GM19025 (cell line): ENCODE data around the gene CLEC16A.

Source experiments
- ATAC-seq: cut with Tn5 transposase; IDR thresholded peaks from one replicate; pipeline ENCODE4 v1.9.1; 2021; ENCODE audit warnings: mild to moderate bottlenecking, low read depth, moderate library complexity; ENCODE audit not compliant: unreplicated experiment

CLEC16A gene, protein sequence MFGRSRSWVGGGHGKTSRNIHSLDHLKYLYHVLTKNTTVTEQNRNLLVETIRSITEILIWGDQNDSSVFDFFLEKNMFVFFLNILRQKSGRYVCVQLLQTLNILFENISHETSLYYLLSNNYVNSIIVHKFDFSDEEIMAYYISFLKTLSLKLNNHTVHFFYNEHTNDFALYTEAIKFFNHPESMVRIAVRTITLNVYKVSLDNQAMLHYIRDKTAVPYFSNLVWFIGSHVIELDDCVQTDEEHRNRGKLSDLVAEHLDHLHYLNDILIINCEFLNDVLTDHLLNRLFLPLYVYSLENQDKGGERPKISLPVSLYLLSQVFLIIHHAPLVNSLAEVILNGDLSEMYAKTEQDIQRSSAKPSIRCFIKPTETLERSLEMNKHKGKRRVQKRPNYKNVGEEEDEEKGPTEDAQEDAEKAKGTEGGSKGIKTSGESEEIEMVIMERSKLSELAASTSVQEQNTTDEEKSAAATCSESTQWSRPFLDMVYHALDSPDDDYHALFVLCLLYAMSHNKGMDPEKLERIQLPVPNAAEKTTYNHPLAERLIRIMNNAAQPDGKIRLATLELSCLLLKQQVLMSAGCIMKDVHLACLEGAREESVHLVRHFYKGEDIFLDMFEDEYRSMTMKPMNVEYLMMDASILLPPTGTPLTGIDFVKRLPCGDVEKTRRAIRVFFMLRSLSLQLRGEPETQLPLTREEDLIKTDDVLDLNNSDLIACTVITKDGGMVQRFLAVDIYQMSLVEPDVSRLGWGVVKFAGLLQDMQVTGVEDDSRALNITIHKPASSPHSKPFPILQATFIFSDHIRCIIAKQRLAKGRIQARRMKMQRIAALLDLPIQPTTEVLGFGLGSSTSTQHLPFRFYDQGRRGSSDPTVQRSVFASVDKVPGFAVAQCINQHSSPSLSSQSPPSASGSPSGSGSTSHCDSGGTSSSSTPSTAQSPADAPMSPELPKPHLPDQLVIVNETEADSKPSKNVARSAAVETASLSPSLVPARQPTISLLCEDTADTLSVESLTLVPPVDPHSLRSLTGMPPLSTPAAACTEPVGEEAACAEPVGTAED

GRCh38 chr16:10944249-10945064, at the start of gene CLEC16A:
TSS of gene CLEC16A (plus strand) at chr16:10944564. CDS start at chr16:10944718, 154 bp downstream.
- ATAC-seq: peak; percentile 63

- ATAC-seq: no peak
These were observed 49.1 kb upstream of the CLEC16A start for GRCh38 chr16:10895053-10895946.

DNA sequence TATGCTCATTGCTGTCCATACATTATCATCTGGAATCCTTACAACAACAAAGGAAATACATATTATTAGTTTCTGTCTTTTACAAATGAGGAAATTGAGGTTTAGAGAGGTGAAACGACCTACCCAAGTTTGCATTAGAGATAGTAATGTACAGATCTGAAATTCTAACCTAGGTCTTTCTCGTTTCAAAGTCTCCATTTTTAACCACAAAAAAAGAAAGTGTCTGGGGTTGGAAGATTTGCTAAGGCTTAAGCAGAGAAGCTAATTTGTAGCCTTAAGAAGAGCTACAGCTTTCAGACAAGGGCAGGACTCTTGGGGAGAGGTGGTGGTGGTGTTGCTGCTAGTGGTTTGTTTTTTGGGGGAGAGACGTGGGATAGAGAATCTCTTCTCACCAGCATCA, 48.2 kb upstream of the CLEC16A start:
- no peak for ATAC-seq

DNA sequence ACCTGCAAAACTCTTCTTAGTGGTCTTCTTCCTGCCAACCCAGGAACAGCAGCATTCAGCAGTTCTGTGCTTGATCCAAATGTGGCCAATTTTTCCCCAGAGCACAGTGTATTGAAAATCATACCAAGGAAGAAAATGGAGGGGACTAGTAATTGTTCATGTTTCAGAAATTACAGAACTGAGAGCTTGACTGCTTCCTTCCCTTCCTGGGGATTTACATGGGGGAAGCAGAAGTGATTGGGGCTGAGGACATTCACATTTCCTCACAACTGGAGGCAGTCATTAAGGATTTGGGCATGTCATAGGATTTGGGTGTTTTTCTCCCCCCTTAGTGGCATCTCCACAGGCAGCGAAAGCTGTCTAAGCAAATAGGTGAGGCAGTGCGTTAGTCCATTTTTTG, 47.6 kb upstream of the CLEC16A start:
- no peak for ATAC-seq

GRCh38 chr16:10897134-10897533, 47.2 kb upstream of the CLEC16A start:
- ATAC-seq: no peak

DNA sequence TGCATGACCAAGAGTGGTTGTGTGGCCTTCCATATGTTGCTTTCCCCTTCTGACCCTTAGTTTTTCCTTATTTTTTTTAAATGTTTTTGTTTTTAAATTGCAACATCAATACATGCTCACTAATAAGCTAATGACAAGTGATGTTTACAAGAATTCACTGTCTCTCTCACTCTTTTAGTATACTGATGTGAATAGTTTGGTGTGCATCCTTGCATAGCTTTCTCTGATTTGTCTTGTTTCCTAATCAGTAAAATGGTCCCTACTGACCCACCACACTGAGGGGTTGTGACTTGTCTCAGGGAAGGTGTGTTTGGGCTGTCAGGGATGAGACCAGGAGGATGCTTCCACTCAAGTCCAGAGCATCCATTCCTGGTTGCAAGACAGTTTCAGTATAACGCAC, 41.4 kb upstream of the CLEC16A start:
- ATAC-seq: no peak

- ATAC-seq: no peak
These were observed 37.9 kb upstream of the CLEC16A start for GRCh38 chr16:10906482-10906881.

GRCh38 chr16:10906914-10907756, 37.2 kb upstream of the CLEC16A start:
- no peak for ATAC-seq

- ATAC-seq: no peak
These were observed 36.7 kb upstream of the CLEC16A start for GRCh38 chr16:10907757-10908045.

- no peak for ATAC-seq
These were observed 33.1 kb upstream of the CLEC16A start for GRCh38 chr16:10911267-10911666.

- no peak for ATAC-seq
These were observed 27.8 kb upstream of the CLEC16A start for GRCh38 chr16:10916534-10916933.

DNA sequence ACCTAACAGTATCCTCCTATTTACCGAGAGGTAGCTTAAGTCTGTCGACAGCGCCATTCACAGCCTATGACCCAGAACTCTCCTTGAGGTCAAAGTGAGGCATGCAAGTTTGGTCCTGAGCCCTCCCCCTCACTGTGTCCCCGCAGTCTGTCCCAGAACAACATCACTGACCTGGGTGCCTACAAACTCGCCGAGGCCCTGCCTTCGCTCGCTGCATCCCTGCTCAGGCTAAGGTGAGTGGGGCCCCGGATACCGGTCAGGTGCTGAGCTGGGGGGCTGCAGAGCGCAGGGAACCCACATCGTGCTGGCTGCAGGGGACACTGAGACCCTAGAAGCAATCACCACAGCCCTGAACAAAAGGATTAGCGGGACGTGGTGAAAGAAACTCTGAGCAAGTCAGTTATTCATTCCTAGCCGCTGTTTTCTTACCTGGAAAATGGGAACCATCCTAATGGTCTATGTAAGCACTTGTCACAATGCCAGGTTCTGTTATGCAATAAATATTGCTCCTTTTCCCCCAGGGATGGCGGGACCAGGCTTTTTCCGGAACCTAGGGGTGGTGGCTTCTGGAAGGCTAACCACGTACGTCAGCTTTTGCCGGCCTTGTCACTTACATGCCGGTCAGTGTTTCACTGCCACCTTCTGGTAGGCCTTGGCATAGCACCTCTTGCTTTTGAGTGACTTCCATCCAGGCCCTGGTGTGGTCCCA, 25.9 kb upstream of the CLEC16A start:
- ATAC-seq: no peak

GRCh38 chr16:10919003-10919351, 25.4 kb upstream of the CLEC16A start:
- no peak for ATAC-seq

DNA sequence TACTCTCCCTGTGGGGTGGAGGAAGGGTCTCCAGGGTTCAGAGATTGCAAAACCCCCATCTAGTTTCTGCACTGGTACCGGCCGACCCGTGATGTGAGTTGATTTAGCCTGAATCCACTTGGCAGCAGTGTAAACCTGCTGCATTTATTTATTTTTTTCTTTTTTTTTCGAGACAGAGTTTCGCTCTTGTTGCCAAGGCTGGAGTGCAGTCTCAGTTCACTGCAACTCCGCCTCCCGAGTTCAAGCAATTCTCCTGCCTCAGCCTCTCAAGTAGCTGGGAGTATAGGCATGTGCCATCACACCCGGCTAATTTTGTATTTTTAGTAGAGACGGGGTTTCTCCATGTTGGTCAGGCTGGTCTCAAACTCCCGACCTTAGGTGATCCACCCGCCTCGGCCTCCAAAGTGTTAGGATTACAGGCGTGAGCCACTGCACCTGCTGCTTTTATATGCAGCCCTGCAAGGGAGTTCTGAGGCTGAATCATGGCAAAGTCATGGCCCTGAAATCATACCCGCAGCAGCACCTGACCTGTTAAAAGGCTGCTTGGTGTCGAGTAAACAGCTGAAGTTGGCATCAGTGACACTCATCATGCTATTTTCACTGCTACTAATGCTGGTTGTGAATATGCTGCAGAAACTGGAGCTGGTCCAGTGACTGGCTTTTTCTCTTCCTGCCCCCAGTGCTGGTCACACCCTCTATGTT, 23.5 kb upstream of the CLEC16A start:
- ATAC-seq: no peak

DNA sequence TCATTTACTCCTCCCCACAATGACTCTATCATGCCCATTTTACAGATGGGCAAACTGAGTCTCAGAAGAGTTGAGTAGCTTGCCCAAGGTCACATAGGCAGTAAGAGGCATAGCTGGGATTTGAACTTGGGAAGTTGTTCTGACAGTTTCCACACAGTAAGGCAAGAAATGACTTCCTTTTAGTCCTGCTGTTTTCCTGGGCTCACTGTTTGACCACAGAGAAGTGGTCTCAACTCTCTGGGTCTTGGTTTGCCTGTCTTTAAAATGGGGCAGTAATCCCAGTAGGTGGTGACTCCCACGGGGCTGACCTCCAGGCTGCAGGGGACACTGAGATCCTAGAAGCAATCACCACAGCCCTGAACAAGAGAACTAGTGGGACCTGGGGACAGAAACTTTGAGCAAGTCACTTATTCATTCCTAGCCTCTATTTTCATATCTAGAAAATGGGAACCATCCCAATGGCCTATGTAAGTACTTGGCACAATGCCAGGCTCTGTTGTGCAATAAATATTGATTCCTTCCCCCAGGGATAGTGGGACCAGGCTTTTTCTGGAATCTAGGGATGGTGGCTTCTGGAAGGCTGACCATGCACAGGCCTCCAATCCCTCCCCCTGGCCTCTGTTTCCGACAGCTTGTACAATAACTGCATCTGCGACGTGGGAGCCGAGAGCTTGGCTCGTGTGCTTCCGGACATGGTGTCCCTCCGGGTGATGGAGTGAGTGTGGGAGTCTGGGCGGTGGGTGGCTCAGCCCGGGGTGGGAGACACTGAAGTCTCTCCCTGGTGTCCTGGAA, 22.6 kb upstream of the CLEC16A start:
- ATAC-seq: no peak

- no peak for ATAC-seq
These were observed 21.8 kb upstream of the CLEC16A start for GRCh38 chr16:10922328-10923145.
